Liver (tissue), 3 donors: ENCODE results near the gene PCDH9.

Source experiments
- FOXA2 ChIP-seq: IDR thresholded peaks from 2 replicates; pipeline ENCODE4 v1.6.1; 2016; ENCODE audit warnings: antibody characterized with exemption
- NR2F2 ChIP-seq: IDR thresholded peaks from 2 replicates; pipeline ENCODE4 v1.6.1; 2016; ENCODE audit warnings: antibody characterized with exemption
- RAD21 ChIP-seq, 2 donors: IDR thresholded peaks; 2 replicates each; pipeline ENCODE4 v1.6.1; 2016; ENCODE audit warnings: antibody characterized with exemption in 2 of 2, mild to moderate bottlenecking in 2 of 2
- SP1 ChIP-seq: IDR thresholded peaks from 2 replicates; pipeline ENCODE4 v1.6.1; 2018; ENCODE audit warnings: antibody characterized with exemption, mild to moderate bottlenecking
- TAF1 ChIP-seq: conservative IDR thresholded peaks from 2 replicates; pipeline ENCODE4 v1.6.1; 2016; ENCODE audit warnings: antibody characterized with exemption, mild to moderate bottlenecking
- YY1 ChIP-seq: IDR thresholded peaks from 2 replicates; pipeline ENCODE4 v1.6.1; 2016; ENCODE audit warnings: antibody characterized with exemption, mild to moderate bottlenecking
- TF ChIP-seq, protein P1 (sequence below): fragments of 150-350 bp; IDR thresholded peaks from 2 replicates; pipeline ENCODE4 v1.5.1; 2017; ENCODE audit warnings: improper control_type of control experiment, low read depth, low read length; ENCODE audit not compliant: missing input control
- TF ChIP-seq, protein P2 (sequence below): IDR thresholded peaks from 2 replicates; pipeline ENCODE4 v1.6.1; 2016; ENCODE audit warnings: antibody characterized with exemption
- TF ChIP-seq, protein P3 (sequence below): IDR thresholded peaks from 2 replicates; pipeline ENCODE4 v1.6.1; 2016; ENCODE audit warnings: antibody characterized with exemption, mild to moderate bottlenecking
- donor health status: healthy.
- donor health status: healthy.

DNA sequence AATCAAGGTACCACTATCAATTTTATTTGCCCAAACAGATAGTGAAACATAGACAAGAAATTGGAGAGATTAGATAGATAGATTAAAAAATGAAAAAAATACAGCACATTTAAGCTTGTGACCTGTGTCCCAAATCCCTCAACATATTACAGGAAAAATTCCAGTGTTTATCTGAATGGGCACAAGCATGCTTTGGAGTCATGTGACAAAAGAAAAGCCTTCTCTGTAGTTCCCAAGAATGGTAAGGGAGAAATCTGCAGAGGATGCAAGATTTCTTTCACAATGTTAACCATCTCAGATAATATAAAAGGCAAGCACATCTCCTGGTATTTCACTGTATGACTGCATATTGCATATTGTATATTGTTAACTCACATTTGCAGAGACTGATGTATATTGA is 168.0 kb downstream of the PCDH9 start:
- TF ChIP-seq, protein P1, sequence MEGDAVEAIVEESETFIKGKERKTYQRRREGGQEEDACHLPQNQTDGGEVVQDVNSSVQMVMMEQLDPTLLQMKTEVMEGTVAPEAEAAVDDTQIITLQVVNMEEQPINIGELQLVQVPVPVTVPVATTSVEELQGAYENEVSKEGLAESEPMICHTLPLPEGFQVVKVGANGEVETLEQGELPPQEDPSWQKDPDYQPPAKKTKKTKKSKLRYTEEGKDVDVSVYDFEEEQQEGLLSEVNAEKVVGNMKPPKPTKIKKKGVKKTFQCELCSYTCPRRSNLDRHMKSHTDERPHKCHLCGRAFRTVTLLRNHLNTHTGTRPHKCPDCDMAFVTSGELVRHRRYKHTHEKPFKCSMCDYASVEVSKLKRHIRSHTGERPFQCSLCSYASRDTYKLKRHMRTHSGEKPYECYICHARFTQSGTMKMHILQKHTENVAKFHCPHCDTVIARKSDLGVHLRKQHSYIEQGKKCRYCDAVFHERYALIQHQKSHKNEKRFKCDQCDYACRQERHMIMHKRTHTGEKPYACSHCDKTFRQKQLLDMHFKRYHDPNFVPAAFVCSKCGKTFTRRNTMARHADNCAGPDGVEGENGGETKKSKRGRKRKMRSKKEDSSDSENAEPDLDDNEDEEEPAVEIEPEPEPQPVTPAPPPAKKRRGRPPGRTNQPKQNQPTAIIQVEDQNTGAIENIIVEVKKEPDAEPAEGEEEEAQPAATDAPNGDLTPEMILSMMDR = no peak
- TF ChIP-seq, protein P2, sequence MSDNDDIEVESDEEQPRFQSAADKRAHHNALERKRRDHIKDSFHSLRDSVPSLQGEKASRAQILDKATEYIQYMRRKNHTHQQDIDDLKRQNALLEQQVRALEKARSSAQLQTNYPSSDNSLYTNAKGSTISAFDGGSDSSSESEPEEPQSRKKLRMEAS = no peak
- TF ChIP-seq RAD21 (IDR thresholded peaks at IDR 0.05) (no peak), YY1 (no peak), TAF1 (no peak), SP1 (no peak), FOXA2 (no peak), NR2F2 (no peak)
- TF ChIP-seq, protein P3, sequence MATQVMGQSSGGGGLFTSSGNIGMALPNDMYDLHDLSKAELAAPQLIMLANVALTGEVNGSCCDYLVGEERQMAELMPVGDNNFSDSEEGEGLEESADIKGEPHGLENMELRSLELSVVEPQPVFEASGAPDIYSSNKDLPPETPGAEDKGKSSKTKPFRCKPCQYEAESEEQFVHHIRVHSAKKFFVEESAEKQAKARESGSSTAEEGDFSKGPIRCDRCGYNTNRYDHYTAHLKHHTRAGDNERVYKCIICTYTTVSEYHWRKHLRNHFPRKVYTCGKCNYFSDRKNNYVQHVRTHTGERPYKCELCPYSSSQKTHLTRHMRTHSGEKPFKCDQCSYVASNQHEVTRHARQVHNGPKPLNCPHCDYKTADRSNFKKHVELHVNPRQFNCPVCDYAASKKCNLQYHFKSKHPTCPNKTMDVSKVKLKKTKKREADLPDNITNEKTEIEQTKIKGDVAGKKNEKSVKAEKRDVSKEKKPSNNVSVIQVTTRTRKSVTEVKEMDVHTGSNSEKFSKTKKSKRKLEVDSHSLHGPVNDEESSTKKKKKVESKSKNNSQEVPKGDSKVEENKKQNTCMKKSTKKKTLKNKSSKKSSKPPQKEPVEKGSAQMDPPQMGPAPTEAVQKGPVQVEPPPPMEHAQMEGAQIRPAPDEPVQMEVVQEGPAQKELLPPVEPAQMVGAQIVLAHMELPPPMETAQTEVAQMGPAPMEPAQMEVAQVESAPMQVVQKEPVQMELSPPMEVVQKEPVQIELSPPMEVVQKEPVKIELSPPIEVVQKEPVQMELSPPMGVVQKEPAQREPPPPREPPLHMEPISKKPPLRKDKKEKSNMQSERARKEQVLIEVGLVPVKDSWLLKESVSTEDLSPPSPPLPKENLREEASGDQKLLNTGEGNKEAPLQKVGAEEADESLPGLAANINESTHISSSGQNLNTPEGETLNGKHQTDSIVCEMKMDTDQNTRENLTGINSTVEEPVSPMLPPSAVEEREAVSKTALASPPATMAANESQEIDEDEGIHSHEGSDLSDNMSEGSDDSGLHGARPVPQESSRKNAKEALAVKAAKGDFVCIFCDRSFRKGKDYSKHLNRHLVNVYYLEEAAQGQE = no peak
